HL-60 (cell line): Measurements from ENCODE around the gene CNNM1.

Experiments used
- CTCF ChIP-seq: IDR thresholded peaks from one replicate; pipeline ENCODE4 v1.5.1; 2011; ENCODE audit warnings: low read length, control low read depth, inconsistent platforms; ENCODE audit not compliant: insufficient read depth
- TF ChIP-seq, protein P1 (sequence below): IDR thresholded peaks from 2 replicates; pipeline ENCODE4 v1.6.1; 2012; ENCODE audit warnings: low read depth; ENCODE audit not compliant: insufficient replicate concordance

- no peak for TF ChIP-seq CTCF
- TF ChIP-seq, protein P1, sequence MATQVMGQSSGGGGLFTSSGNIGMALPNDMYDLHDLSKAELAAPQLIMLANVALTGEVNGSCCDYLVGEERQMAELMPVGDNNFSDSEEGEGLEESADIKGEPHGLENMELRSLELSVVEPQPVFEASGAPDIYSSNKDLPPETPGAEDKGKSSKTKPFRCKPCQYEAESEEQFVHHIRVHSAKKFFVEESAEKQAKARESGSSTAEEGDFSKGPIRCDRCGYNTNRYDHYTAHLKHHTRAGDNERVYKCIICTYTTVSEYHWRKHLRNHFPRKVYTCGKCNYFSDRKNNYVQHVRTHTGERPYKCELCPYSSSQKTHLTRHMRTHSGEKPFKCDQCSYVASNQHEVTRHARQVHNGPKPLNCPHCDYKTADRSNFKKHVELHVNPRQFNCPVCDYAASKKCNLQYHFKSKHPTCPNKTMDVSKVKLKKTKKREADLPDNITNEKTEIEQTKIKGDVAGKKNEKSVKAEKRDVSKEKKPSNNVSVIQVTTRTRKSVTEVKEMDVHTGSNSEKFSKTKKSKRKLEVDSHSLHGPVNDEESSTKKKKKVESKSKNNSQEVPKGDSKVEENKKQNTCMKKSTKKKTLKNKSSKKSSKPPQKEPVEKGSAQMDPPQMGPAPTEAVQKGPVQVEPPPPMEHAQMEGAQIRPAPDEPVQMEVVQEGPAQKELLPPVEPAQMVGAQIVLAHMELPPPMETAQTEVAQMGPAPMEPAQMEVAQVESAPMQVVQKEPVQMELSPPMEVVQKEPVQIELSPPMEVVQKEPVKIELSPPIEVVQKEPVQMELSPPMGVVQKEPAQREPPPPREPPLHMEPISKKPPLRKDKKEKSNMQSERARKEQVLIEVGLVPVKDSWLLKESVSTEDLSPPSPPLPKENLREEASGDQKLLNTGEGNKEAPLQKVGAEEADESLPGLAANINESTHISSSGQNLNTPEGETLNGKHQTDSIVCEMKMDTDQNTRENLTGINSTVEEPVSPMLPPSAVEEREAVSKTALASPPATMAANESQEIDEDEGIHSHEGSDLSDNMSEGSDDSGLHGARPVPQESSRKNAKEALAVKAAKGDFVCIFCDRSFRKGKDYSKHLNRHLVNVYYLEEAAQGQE: no peak
These were observed 65.1 kb downstream of the CNNM1 start for GRCh38 chr10:99394256-99394655.
